Psoas muscle (tissue), 8 donors: Measurements from ENCODE around the gene PTBP1. TPM values are rescaled to one million over a fixed set of nuclear protein-coding genes. Genes with fewer than 3 reads are reported as not detected.
"Not testable (repeated sequence)": the region's sequence is repeated elsewhere in the genome, so short reads cannot be mapped to it uniquely, and the experiment has no call there.

Source experiments
- ATAC-seq, 4 donors: fragments of 200-7000 bp; cut with Tn5 transposase; one replicate each; pipeline ENCODE4 v1.9.1; 2020; ENCODE audit warnings: moderate library complexity in 3 of 4, mild to moderate bottlenecking in 2 of 4
- DNase-seq, 2 donors: peaks; one replicate each; pipeline ENCODE4 v3.0.0-alpha.2; 2020
- H3K27ac ChIP-seq: fragments of 200-600 bp; one replicate; pipeline ENCODE4 v1.8.0; 2022
- H3K27me3 ChIP-seq, 3 donors: fragments of 200-600 bp in 1 of 3; one replicate each; pipeline versions ENCODE4 v1.6.1 to v1.8.0; 2013 to 2022; ENCODE audit warnings: low read length in 2 of 3, mild to moderate bottlenecking in 2 of 3, moderate library complexity in 1 of 3; ENCODE audit not compliant: insufficient read depth in 3 of 3
- H3K36me3 ChIP-seq, 2 donors: fragments of 200-600 bp in 1 of 2; one replicate each; pipeline versions ENCODE4 v1.6.1 to v1.8.0; 2013 to 2022; ENCODE audit warnings: low read depth in 1 of 2, mild to moderate bottlenecking in 1 of 2, moderate library complexity in 1 of 2; ENCODE audit not compliant: insufficient read depth in 1 of 2
- H3K4me1 ChIP-seq: fragments of 200-600 bp; one replicate; pipeline ENCODE4 v1.8.0; 2022
- H3K4me3 ChIP-seq: fragments of 200-600 bp; one replicate; pipeline ENCODE4 v1.8.0; 2022; ENCODE audit warnings: mild to moderate bottlenecking
- H3K9me3 ChIP-seq: fragments of 200-600 bp; one replicate; pipeline ENCODE4 v1.8.0; 2022
- WGBS, 3 donors: extraction: QIAGEN DNeasy Blood & Tissue Kit; methylation state at CpG; one replicate each; pipeline versions ENCODE4 v1.1.6 to v1.1.7; 2013; 5-methylcytosine and 5-hydroxymethylcytosine counted together
- intact Hi-C, 2 donors: fragments of 100-400 bp; cut with DNase I; formaldehyde crosslinking; loops; one replicate each; pipeline versions ENCODE4 v1.11.0 to v1.14.2; 2022
- polyA plus RNA-seq, 3 donors: library from polyadenylated mRNA; stranded (reverse); fragments of 200-250 nt; gene quantifications; one replicate each; pipeline ENCODE4 v1.2.3, GENCODE V29; 2013
- total RNA-seq, 4 donors: library from RNA; stranded (reverse); fragmentation: NEBNext Ultra II Directional in 2 of 4; extraction: Animal tissue kit (Norgen Biotek cat#: 25700) in 2 of 4; gene quantifications; one replicate each; pipeline versions ENCODE4 v1.2.1 to v1.2.4, GENCODE V29; 2021 to 2023
- TF ChIP-seq, protein P1 (sequence below): fragments of 200-600 bp; IDR thresholded peaks from one replicate; pipeline ENCODE4 v1.8.0; 2022; ENCODE audit warnings: antibody characterized with exemption
- donor health status: healthy with polysubstance abuse.
- donor health status: DM: no; HTN: no; CAD: no; lungs with moderate emphysema.
- donor health status: Bipolar disorder and iron deficiency.
- donor health status: healthy.
- donor health status: DM: yes; HTN: yes; CAD: no.
- donor health status: DM: no; HTN: no; CAD: no.
- donor health status: DM: no; HTN: no; CAD: no.
- donor health status: DM: yes; HTN: yes; CAD: no.

PTBP1 gene
- total and polyA plus RNA-seq, 7 donors = 24.2 to 69.4 (median 36.5) TPM

DNA sequence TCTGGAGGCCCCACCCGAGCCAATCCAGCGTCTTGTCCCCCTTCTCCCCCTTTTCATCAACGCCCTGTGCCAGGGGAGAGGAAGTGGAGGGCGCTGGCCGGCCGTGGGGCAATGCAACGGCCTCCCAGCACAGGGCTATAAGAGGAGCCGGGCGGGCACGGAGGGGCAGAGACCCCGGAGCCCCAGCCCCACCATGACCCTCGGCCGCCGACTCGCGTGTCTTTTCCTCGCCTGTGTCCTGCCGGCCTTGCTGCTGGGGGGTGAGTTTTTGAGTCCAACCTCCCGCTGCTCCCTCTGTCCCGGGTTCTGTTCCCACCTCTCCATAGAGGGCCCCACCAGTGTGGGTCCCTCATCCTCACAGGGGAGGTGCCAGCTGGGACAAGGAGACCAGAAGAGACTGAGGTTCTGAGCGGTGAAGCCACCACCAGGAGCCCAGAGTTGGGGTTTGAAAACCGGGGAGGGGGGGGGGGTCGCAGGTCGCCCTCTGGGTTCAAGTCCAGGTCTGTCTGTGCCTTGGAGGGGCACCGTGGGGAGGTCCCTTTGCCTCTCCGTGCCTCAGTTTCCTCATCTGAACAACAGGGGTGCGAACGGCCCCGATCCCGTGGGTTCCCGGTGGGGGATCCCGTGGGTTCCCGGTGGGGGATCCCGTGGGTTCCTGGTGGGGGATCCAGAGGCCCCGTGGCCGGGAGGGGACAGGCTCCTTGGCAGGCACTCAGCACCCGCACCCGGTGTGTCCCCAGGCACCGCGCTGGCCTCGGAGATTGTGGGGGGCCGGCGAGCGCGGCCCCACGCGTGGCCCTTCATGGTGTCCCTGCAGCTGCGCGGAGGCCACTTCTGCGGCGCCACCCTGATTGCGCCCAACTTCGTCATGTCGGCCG is 55.1 kb downstream of the PTBP1 start, which contains the start of gene ELANE:
ELANE (plus strand) TSS at position 168 of the 878 bp plus-strand sequence; CDS start at position 194, 26 bp downstream.
- Histone ChIP-seq H3K4me3 (no peak within 1 kb of the TSS), H3K9me3 (no peaks in the 10 kb centered on the region), H3K27me3 (peaks cover 0 to 73% (median 16%) of the 10 kb centered on the region in 3 donors), H3K36me3 (no peaks in the 10 kb centered on the region), H3K4me1 (peaks cover 7% of the 10 kb centered on the region), H3K27ac (no peak within 1 kb of the TSS)
- TF ChIP-seq, protein P1, sequence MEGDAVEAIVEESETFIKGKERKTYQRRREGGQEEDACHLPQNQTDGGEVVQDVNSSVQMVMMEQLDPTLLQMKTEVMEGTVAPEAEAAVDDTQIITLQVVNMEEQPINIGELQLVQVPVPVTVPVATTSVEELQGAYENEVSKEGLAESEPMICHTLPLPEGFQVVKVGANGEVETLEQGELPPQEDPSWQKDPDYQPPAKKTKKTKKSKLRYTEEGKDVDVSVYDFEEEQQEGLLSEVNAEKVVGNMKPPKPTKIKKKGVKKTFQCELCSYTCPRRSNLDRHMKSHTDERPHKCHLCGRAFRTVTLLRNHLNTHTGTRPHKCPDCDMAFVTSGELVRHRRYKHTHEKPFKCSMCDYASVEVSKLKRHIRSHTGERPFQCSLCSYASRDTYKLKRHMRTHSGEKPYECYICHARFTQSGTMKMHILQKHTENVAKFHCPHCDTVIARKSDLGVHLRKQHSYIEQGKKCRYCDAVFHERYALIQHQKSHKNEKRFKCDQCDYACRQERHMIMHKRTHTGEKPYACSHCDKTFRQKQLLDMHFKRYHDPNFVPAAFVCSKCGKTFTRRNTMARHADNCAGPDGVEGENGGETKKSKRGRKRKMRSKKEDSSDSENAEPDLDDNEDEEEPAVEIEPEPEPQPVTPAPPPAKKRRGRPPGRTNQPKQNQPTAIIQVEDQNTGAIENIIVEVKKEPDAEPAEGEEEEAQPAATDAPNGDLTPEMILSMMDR = no peak
- DNase-seq (peak; percentile 23 to 53), ATAC-seq (no peak)
- intact Hi-C loops = loop anchor here in 1 of 2 donors (10.0 kb wide), 1 partner anchor 132 kb away; the partner anchor contains the start of gene WDR18
- 58 to 68% (median 62%) methylated on average over 41 to 55 of the region's 55 CpGs for WGBS, 3 donors

DNA sequence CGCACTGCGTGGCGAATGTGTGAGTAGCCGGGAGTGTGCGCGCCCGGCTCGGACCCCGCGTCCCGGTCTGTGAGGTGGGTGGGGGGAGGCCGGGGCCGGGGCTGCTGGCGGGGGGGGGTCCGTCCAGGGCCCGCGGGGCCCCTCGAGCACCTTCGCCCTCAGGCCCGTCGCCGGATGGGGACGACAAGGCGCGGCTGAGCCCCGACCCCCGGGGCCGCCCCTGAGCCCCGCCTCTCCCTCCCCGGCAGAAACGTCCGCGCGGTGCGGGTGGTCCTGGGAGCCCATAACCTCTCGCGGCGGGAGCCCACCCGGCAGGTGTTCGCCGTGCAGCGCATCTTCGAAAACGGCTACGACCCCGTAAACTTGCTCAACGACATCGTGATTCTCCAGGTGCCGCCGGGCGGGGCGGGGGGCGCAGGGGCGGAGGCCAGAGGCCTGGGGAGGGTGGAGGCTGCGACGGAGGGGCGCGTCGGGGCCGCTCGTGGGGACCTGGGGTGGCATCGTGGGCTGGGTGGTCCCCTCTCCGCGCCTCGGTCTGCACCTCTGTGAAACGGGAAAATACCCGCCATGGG is 55.8 kb downstream of the PTBP1 start:
- 27 to 34% (median 30%) methylated on average over 38 to 67 of the region's 67 CpGs for WGBS, 3 donors
- intact Hi-C loops = loop anchor here in 1 of 2 donors (10.0 kb wide), 1 partner anchor 132 kb away; the partner anchor contains the start of gene WDR18

DNA sequence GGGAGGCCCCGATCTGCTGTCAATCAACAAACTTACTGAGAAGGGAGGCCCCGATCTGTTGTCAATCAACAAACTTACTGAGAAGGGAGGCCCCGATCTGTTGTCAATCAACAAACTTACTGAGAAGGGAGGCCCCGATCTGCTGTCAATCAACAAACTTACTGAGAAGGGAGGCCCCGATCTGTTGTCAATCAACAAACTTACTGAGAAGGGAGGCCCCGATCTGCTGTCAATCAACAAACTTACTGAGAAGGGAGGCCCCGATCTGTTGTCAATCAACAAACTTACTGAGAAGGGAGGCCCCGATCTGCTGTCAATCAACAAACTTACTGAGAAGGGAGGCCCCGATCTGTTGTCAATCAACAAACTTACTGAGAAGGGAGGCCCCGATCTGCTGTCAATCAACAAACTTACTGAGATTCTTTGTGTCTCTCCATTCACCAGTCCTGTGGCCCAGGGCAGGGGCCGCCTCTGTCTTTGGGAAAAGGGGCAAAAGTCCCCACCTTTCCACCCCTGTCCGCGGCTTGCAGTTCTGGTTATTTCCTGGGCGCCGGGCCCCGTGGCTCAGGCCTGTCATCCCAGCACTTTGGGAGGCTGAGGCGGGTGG is 56.5 kb downstream of the PTBP1 start:
- not testable (repeated sequence) for H3K4me1 ChIP-seq, H3K36me3 ChIP-seq, H3K9me3 ChIP-seq, ATAC-seq, H3K27ac ChIP-seq, DNase-seq, H3K4me3 ChIP-seq
- WGBS, 3 donors = 73 to 78% (median 77%) methylated on average over 10 to 13 of the region's 17 CpGs
- intact Hi-C loops = loop anchor here in 1 of 2 donors (10.0 kb wide), 1 partner anchor 131 kb away; the partner anchor contains the start of gene WDR18
- peaks cover 0 to 76% (median 13%) of the 10 kb centered on the region in 3 donors for H3K27me3 ChIP-seq

More for the DNA sequence above, 55.8 kb downstream of the PTBP1 start:
- Histone ChIP-seq H3K4me1 (peaks cover 7% of the 10 kb centered on the region), H3K36me3 (no peaks in the 10 kb centered on the region), H3K27me3 (peaks cover 0 to 73% (median 13%) of the 10 kb centered on the region in 3 donors), H3K27ac (no peak overlapping the region), H3K9me3 (no peaks in the 10 kb centered on the region), H3K4me3 (no peak overlapping the region)
- TF ChIP-seq, protein P1 = no peak
- ATAC-seq (no peak), DNase-seq (peak in 1 of 2 donors; percentile 12)

DNA sequence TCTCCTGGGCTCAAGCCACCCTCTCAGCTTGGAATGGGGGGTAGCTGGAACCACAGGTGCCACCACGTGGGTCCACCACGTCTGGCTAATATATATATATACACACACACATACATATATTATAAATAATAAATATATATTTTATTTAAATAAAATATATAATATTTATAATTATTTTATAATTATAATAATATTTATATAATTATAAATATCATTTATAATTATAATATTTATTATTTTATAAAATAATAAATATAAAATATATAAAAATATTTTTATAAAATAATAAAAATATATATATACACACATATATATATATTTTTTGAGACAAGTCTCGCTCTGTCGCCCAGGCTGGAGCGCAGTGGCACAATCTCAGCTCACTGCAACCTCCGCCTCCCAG is 57.3 kb downstream of the PTBP1 start:
- H3K36me3 ChIP-seq = no peaks in the 10 kb centered on the region
- intact Hi-C loops = loop anchor here in 1 of 2 donors (10.0 kb wide), 1 partner anchor 130 kb away; the partner anchor contains the start of gene WDR18
- H3K9me3 ChIP-seq = no peaks in the 10 kb centered on the region
- peaks cover 0 to 84% (median 11%) of the 10 kb centered on the region in 3 donors for H3K27me3 ChIP-seq
- H3K27ac ChIP-seq = no peak overlapping the region
- no peak for DNase-seq
- ATAC-seq = no peak
- WGBS, 3 donors = 69 to 72% (median 70%) methylated on average over 6 of the region's 6 CpGs
- H3K4me3 ChIP-seq = no peak overlapping the region
- TF ChIP-seq, protein P1 = no peak
- H3K4me1 ChIP-seq = peaks cover 8% of the 10 kb centered on the region
